K562 (cell line): Measurements from ENCODE around the gene ASIC5. TPM values are rescaled to one million over a fixed set of nuclear protein-coding genes. Genes with fewer than 3 reads are reported as not detected.
"Not testable (repeated sequence)": the region's sequence is repeated elsewhere in the genome, so short reads cannot be mapped to it uniquely, and the experiment has no call there.

Experiments
- ATAC-seq: fragments of 200-7000 bp; cut with Tn5 transposase; 3 replicates; pipeline ENCODE4 v1.9.1; 2020; ENCODE audit warnings: moderate library complexity
- BruUV-seq: library from RNA; stranded (reverse); fragments of 400-500 nt; replicated peaks from 2 replicates; lab custom pipeline; 2021; lab: Mats Ljungman, UMichigan
- CTCF ChIA-PET: fragments of 300-600 bp; formaldehyde crosslinking; extraction: SDS; loops from one replicate; lab custom pipeline; 2021; ENCODE audit warnings: low intra/inter-chr PET ratio; lab: Yijun Ruan, JAX
- POLR2A ChIA-PET: fragments of 300-600, 350-650 bp; sonication (Branson Sonifier 250); formaldehyde crosslinking; extraction: SDS; loops from one replicate; lab custom pipeline; 2021; ENCODE audit warnings: antibody characterized with exemption, inconsistent platforms; lab: Yijun Ruan, JAX
- DNase-seq, 4 experiments: peaks; one replicate each; pipeline versions ENCODE4 v3.0.0 to v3.0.0-alpha.2; 2011 to 2018; ENCODE audit warnings: low spot score in 3 of 4, mixed read lengths in 3 of 4; ENCODE audit errors: extremely low read depth in 1 of 4
- FAIRE-seq: peaks from 2 replicates; lab custom pipeline; 2011; peaks lifted over from hg19 to GRCh38; lab: Jason Lieb, UNC
- H2AFZ ChIP-seq: 2 replicates; pipeline ENCODE4 v1.6.0; 2011; ENCODE audit warnings: low read depth, low read length, control low read depth, inconsistent platforms
- H3K27ac ChIP-seq: fragments of 200-600 bp; 3 replicates; pipeline ENCODE4 v1.8.0; 2011; ENCODE audit warnings: low read depth, mild to moderate bottlenecking, control low read depth, inconsistent platforms, low read length, moderate library complexity, mixed read lengths; ENCODE audit errors: extremely low read depth
- H3K27me3 ChIP-seq, 2 experiments: fragments of 300-600 bp in 1 of 2; 2 replicates in 1 of 2; 3 replicates in 1 of 2; pipeline versions ENCODE4 v1.6.0 to v1.8.0; 2011; ENCODE audit warnings: inconsistent platforms in 2 of 2, low read length in 2 of 2, mild to moderate bottlenecking in 1 of 2, mixed read lengths in 1 of 2, moderate library complexity in 1 of 2; ENCODE audit not compliant: control insufficient read depth in 2 of 2, insufficient read depth in 2 of 2
- H3K36me3 ChIP-seq: fragments of 300-600 bp; 3 replicates; pipeline ENCODE4 v1.8.0; 2011; ENCODE audit warnings: mild to moderate bottlenecking, low read length, inconsistent platforms; ENCODE audit not compliant: control insufficient read depth, insufficient read depth
- H3K4me1 ChIP-seq, 2 experiments: fragments of 200-600 bp in 1 of 2; replicated peaks in 1 of 2; 2 replicates in 1 of 2; 3 replicates in 1 of 2; pipeline versions ENCODE4 v1.5.1 to v1.8.0; 2011; ENCODE audit warnings: inconsistent platforms in 2 of 2, low read length in 2 of 2, mild to moderate bottlenecking in 1 of 2, mixed read lengths in 1 of 2, moderate library complexity in 1 of 2; ENCODE audit not compliant: control insufficient read depth in 2 of 2, insufficient read depth in 2 of 2
- H3K4me2 ChIP-seq: 2 replicates; pipeline ENCODE4 v1.6.1; 2011; ENCODE audit warnings: low read length, control low read depth, inconsistent platforms, mixed read lengths; ENCODE audit not compliant: insufficient read depth
- H3K4me3 ChIP-seq: fragments of 200-600 bp; sonication (generic), shearing (Covaris generic); 2 replicates; pipeline ENCODE4 v1.5.1; 2016; ENCODE audit warnings: control low read depth, inconsistent platforms
- H3K79me2 ChIP-seq: fragments of 200-600 bp; 3 replicates; pipeline ENCODE4 v1.8.0; 2011; ENCODE audit warnings: low read length, inconsistent platforms; ENCODE audit not compliant: control insufficient read depth, insufficient read depth
- H3K9ac ChIP-seq, 2 experiments: 2 replicates each; pipeline versions ENCODE4 v1.6.0 to v1.6.1; 2011; ENCODE audit warnings: low read depth in 2 of 2, low read length in 2 of 2, control low read depth in 1 of 2, inconsistent platforms in 1 of 2, mild to moderate bottlenecking in 1 of 2, mixed read lengths in 1 of 2; ENCODE audit not compliant: insufficient read depth in 1 of 2
- H3K9me1 ChIP-seq: one replicate; pipeline ENCODE4 v1.6.0; 2011; ENCODE audit warnings: inconsistent platforms, mild to moderate bottlenecking, low read length, moderate library complexity; ENCODE audit not compliant: control insufficient read depth, insufficient read depth
- H3K9me3 ChIP-seq: replicated peaks from 2 replicates; pipeline ENCODE4 v1.5.1; 2011; ENCODE audit warnings: low read depth, low read length, inconsistent platforms; ENCODE audit not compliant: control insufficient read depth, insufficient read depth
- H4K20me1 ChIP-seq: replicated peaks from 2 replicates; pipeline ENCODE4 v1.6.1; 2011; ENCODE audit warnings: low read length, inconsistent platforms, mixed read lengths; ENCODE audit not compliant: control insufficient read depth, insufficient read depth
- CREM ChIP-seq: IDR thresholded peaks from 2 replicates; pipeline ENCODE4 v1.6.1; 2014; ENCODE audit warnings: antibody characterized with exemption, low read depth
- ERF ChIP-seq: fragments of 450-650 bp; formaldehyde crosslinking; IDR thresholded peaks from 2 replicates; pipeline ENCODE4 v1.4.0; 2020; ENCODE audit warnings: mild to moderate bottlenecking, mixed read lengths
- MCM7 ChIP-seq, 2 experiments: fragments of 450-650 bp; IDR thresholded peaks; 2 replicates each; pipeline ENCODE4 v1.6.1; 2016 to 2018
- SMARCC2 ChIP-seq: fragments of 450-650 bp; IDR thresholded peaks from 2 replicates; pipeline ENCODE4 v1.6.1; 2017; ENCODE audit warnings: antibody characterized with exemption, moderate library complexity, mild to moderate bottlenecking, low read depth
- ZBTB40 ChIP-seq, 2 experiments: fragments of 450-650 bp in 1 of 2; sonication (generic) in 1 of 2; formaldehyde crosslinking in 1 of 2; IDR thresholded peaks; 2 replicates each; pipeline versions ENCODE4 v1.7.1 to v1.9.0; 2016 to 2022; ENCODE audit warnings: inconsistent platforms in 1 of 2, mild to moderate bottlenecking in 1 of 2, missing genetic modification reagents in 1 of 2
- ZNF165 ChIP-seq: fragments of 250-450 bp; sonication (Bioruptor Pico); IDR thresholded peaks from 2 replicates; pipeline ENCODE4 v1.4.0; 2020; ENCODE audit warnings: borderline replicate concordance
- WGBS: fragments of 100-300 bp; shearing (Covaris generic); methylation state at CpG from one replicate; pipeline ENCODE4 v1.1.6; 2016; ENCODE audit warnings: low coverage, mixed read lengths; ENCODE audit not compliant: insufficient coverage; ENCODE audit errors: missing lambda C conversion rate; 5-methylcytosine and 5-hydroxymethylcytosine counted together
- in situ Hi-C: fragments of 300-500 bp; cut with MboI; formaldehyde crosslinking; loops from 4 replicates; pipeline ENCODE4 v1.15.0; 2018; ENCODE audit warnings: inconsistent platforms, mixed read lengths
- intact Hi-C: fragments of 100-400 bp; cut with micrococcal nuclease; formaldehyde crosslinking; loops from 2 replicates; pipeline ENCODE4 v1.14.2; 2022
- polyA plus RNA-seq, 8 experiments: library from polyadenylated mRNA; depleted of rRNA in 4 of 8; stranded (reverse) in 5 of 8; unstranded in 3 of 8; fragments of >200 nt; fragmentation: Nextera tagmentation in 2 of 8; fragmentation: Illumina TruSeq in 1 of 8; extraction: Ambion mirVana in 2 of 8; extraction: Trizol in 1 of 8; gene quantifications; 2 replicates each; pipeline versions ENCODE4 v1.2.1 to v1.2.3, GENCODE V29; 2011 to 2014; ENCODE audit warnings: inconsistent platforms in 1 of 8, missing spikeins in 1 of 8
- total RNA-seq, 7 experiments: library from RNA; depleted of rRNA in 6 of 7; stranded (reverse); fragments of >200 nt in 6 of 7; fragmentation: Illumina TruSeq in 2 of 7; extraction: Trizol in 2 of 7; gene quantifications; 2 replicates each; pipeline versions ENCODE4 v1.2.1 to v1.2.3, GENCODE V29; 2011 to 2021; ENCODE audit warnings: low replicate concordance in 1 of 7

Gene ASIC5
- total and polyA plus RNA-seq, 9 of the 15 experiments (the other 6 are each of a cell fraction or from before 2014, with no cell fraction given), result not detected

GRCh38 chr4:155899891-155900290 is 33.8 kb upstream of the ASIC5 start (continued):
- no peak for TF ChIP-seq ZBTB40 (IDR thresholded peaks at IDR 0.05)
- TF ChIP-seq ZBTB40 (CRISPR knock-in tag; IDR thresholded peaks at IDR 0.05), result no peak
- TF ChIP-seq CREM, result no peak
- no peak for TF ChIP-seq SMARCC2
- no peak for TF ChIP-seq ZNF165 (CRISPR knock-in tag)
- TF ChIP-seq ERF (CRISPR knock-in tag), result no peak
- no peak for TF ChIP-seq MCM7 (IDR thresholded peaks at IDR 0.05)

- FAIRE-seq, BruUV-seq, CTCF ChIA-PET, H3K4me2 ChIP-seq, H3K4me3 ChIP-seq, POLR2A ChIA-PET, ATAC-seq, H4K20me1 ChIP-seq, H3K79me2 ChIP-seq, H3K27me3 ChIP-seq, H2AFZ ChIP-seq, intact Hi-C loops, H3K4me1 ChIP-seq, H3K27ac ChIP-seq, H3K9ac ChIP-seq, in situ Hi-C loops, H3K9me3 ChIP-seq, DNase-seq, H3K9me1 ChIP-seq, H3K36me3 ChIP-seq: not testable (repeated sequence)
- WGBS, result 9% methylated on average over 2 of the region's 2 CpGs
These were observed 32.3 kb upstream of the ASIC5 start for GRCh38 chr4:155898371-155898770.
